Left ventricle myocardium inferior (tissue), 1 donor: Measurements from ENCODE around the gene CRYM. TPM values are rescaled to one million over a fixed set of nuclear protein-coding genes. Genes with fewer than 3 reads are reported as not detected.

Experiments used
- DNase-seq: peaks from one replicate; pipeline ENCODE4 v3.0.0-alpha.2; 2020
- H3K27ac ChIP-seq: fragments of 200-600 bp; replicated peaks from 2 replicates; pipeline ENCODE4 v1.8.0; 2021
- H3K27me3 ChIP-seq: fragments of 200-600 bp; 2 replicates; pipeline ENCODE4 v1.8.0; 2021; ENCODE audit warnings: low read depth
- H3K36me3 ChIP-seq: fragments of 200-600 bp; 2 replicates; pipeline ENCODE4 v1.8.0; 2021
- H3K4me1 ChIP-seq: fragments of 200-600 bp; 2 replicates; pipeline ENCODE4 v1.8.0; 2021
- H3K4me3 ChIP-seq: fragments of 200-600 bp; 2 replicates; pipeline ENCODE4 v1.8.0; 2021; ENCODE audit warnings: mild to moderate bottlenecking, moderate library complexity
- H3K9me3 ChIP-seq: fragments of 200-600 bp; replicated peaks from 2 replicates; pipeline ENCODE4 v1.8.0; 2021
- CTCF ChIP-seq: fragments of 200-600 bp; IDR thresholded peaks from 2 replicates; pipeline ENCODE4 v1.8.0; 2021; ENCODE audit warnings: antibody characterized with exemption, mild to moderate bottlenecking, borderline replicate concordance
- intact Hi-C: fragments of 100-400 bp; cut with micrococcal nuclease; formaldehyde crosslinking; loops from one replicate; pipeline ENCODE4 v1.11.0; 2022
- total RNA-seq: library from RNA; stranded (reverse); fragmentation: NEBNext Ultra II Directional; extraction: Animal tissue kit (Norgen Biotek cat#: 25700); gene quantifications from one replicate; pipeline ENCODE4 v1.2.1, GENCODE V29; 2021
- donor health status: DM: no; HTN: yes; CAD: no; lungs with severe emphysema.

The CRYM gene
- total RNA-seq, 1 donor from 2014 or later: 147 TPM

- H3K9me3 ChIP-seq: no peaks in the 10 kb centered on the region
- intact Hi-C loops: no loop called here
- DNase-seq: no peak
These were observed 44.5 kb downstream of the CRYM start, which contains the start of gene ANKS4B for GRCh38 chr16:21233521-21234150. Gene ANKS4B (plus strand): TSS chr16:21233699. CDS start chr16:21233738, 39 bp downstream.

GRCh38 chr16:21233045-21233520 lies 45.0 kb downstream of the CRYM start:
- H3K9me3 ChIP-seq: no peaks in the 10 kb centered on the region
- H3K36me3 ChIP-seq: no peaks in the 10 kb centered on the region
- TF ChIP-seq CTCF: no peak
- DNase-seq: no peak
- no peak overlapping the region for H3K27ac ChIP-seq
- no peaks in the 10 kb centered on the region for H3K4me1 ChIP-seq
- peaks cover 6% of the 10 kb centered on the region for H3K27me3 ChIP-seq
- H3K4me3 ChIP-seq: no peak overlapping the region
- intact Hi-C loops: no loop called here

More at GRCh38 chr16:21233521-21234150, 44.5 kb downstream of the CRYM start, which contains the start of gene ANKS4B:
- peaks cover 6% of the 10 kb centered on the region for H3K27me3 ChIP-seq
- no peaks in the 10 kb centered on the region for H3K4me1 ChIP-seq
- no peaks in the 10 kb centered on the region for H3K36me3 ChIP-seq
- no peak for TF ChIP-seq CTCF
- no peak within 1 kb of the TSS for H3K27ac ChIP-seq
- H3K4me3 ChIP-seq: no peak within 1 kb of the TSS

GRCh38 chr16:21228361-21228872 lies 49.7 kb downstream of the CRYM start:
- TF ChIP-seq CTCF: no peak
- no peak overlapping the region for H3K27ac ChIP-seq
- H3K27me3 ChIP-seq: peaks cover 13% of the 10 kb centered on the region
- no peaks in the 10 kb centered on the region for H3K4me1 ChIP-seq
- H3K9me3 ChIP-seq: no peaks in the 10 kb centered on the region
- H3K36me3 ChIP-seq: no peaks in the 10 kb centered on the region
- DNase-seq: no peak
- intact Hi-C loops: no loop called here
- no peak overlapping the region for H3K4me3 ChIP-seq

GRCh38 chr16:21227866-21228265 lies 50.2 kb downstream of the CRYM start:
- H3K4me3 ChIP-seq: no peak overlapping the region
- no peaks in the 10 kb centered on the region for H3K9me3 ChIP-seq
- H3K36me3 ChIP-seq: no peaks in the 10 kb centered on the region
- no peak for DNase-seq
- H3K4me1 ChIP-seq: no peaks in the 10 kb centered on the region
- no peak for TF ChIP-seq CTCF
- intact Hi-C loops: no loop called here
- H3K27ac ChIP-seq: no peak overlapping the region
- peaks cover 17% of the 10 kb centered on the region for H3K27me3 ChIP-seq

- Histone ChIP-seq H3K9me3 (no peaks in the 10 kb centered on the region), H3K27ac (no peak overlapping the region), H3K36me3 (no peaks in the 10 kb centered on the region), H3K27me3 (peaks cover 17% of the 10 kb centered on the region), H3K4me1 (no peaks in the 10 kb centered on the region), H3K4me3 (no peak overlapping the region)
- DNase-seq: no peak
- intact Hi-C loops: no loop called here
- TF ChIP-seq CTCF: no peak
These were observed 51.3 kb downstream of the CRYM start for GRCh38 chr16:21226749-21227148.
